Measurements from ENCODE around the gene FAM174C.

FAM174C gene

GRCh38 chr19:1275260-1275975, at the start of gene FAM174C:
Gene FAM174C (plus strand): TSS chr19:1275530. CDS start chr19:1275550, 20 bp downstream.
- DNase-seq (ENCODE audit: low spot score) = peak; percentile 98

DNA sequence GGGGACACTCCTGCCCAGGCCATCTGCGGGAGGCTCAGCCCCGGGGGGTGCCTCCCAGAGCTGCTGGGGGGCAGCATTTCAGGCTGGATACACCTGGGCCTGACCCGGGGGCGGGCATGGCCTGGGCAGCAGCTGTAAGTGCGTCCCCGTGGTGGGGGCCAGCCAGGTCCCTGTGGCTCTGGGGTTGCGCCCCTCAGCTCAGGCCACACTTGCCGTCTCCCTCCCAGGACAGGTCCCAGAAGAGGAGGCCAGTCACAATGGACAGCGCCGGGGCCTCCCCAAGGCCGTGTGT, 49.2 kb upstream of the FAM174C start:
- DNase-seq (ENCODE audit: low spot score) = no peak

DNA sequence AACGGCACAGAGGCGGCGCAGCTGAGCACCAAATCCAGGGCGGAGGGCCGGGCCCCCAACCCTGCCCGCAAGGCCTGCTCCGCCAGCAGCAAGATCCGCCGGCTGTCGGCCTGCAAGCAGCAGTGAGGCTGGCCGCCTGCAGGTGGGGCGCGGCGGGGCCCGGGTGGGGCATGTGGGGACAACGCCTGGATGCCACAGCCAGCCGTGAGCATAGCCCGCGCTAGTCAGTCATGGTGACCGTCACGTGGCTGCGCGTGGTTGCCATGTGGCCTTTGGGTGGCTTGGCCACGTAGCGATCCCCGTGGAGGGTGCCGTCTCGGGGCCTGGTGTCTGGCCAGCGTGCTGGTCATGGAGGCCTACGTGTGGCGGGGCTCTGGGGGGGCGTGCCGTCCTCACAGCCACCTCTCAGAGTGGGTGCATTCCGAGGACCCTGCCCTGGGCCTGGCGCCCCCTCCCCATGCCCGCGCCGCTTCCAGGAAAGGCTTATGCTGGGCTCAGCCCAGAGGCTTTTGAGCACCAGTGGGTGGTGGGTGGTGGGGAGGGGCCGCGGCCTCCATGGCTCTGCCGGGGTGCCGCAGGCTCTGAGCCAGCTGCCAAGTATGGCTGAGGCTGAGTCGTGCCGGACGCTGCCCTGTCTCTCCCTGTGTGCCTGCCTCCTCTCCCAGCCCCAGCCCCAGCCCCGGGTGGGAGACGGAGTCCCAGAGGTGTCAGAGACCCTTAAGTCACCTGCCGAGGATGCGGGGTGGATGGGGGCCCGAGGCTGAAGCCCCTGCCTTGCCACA, 48.6 kb upstream of the FAM174C start:
- DNase-seq (ENCODE audit: low spot score) = no peak

DNA sequence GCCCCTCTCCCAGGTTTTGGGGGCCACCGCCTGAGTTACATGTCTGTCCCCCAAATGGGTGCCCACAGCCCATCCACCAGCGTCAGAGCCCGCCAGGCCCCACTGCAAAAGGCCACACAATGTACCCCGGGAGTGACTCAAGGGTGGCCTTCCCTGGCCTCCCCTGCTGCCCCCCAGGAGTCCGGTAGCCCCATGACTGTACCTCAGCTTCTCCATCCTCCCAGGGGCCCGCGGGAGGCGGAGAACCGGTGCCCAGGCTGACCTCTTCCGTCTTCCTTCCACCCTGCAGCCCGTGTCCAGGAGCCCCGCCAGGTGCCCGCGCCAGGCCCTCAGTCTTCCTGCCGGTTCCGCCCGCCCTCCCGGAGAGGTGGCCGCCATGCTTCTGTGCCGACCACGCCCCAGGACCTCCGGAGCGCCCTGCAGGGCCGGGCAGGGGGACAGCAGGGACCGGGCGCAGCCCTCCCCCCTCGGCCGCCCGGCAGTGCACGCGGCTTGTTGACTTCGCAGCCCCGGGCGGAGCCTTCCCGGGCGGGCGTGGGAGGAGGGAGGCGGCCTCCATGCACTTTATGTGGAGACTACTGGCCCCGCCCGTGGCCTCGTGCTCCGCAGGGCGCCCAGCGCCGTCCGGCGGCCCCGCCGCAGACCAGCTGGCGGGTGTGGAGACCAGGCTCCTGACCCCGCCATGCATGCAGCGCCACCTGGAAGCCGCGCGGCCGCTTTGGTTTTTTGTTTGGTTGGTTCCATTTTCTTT, 47.9 kb upstream of the FAM174C start:
- no peak for DNase-seq (ENCODE audit: low spot score)

DNA sequence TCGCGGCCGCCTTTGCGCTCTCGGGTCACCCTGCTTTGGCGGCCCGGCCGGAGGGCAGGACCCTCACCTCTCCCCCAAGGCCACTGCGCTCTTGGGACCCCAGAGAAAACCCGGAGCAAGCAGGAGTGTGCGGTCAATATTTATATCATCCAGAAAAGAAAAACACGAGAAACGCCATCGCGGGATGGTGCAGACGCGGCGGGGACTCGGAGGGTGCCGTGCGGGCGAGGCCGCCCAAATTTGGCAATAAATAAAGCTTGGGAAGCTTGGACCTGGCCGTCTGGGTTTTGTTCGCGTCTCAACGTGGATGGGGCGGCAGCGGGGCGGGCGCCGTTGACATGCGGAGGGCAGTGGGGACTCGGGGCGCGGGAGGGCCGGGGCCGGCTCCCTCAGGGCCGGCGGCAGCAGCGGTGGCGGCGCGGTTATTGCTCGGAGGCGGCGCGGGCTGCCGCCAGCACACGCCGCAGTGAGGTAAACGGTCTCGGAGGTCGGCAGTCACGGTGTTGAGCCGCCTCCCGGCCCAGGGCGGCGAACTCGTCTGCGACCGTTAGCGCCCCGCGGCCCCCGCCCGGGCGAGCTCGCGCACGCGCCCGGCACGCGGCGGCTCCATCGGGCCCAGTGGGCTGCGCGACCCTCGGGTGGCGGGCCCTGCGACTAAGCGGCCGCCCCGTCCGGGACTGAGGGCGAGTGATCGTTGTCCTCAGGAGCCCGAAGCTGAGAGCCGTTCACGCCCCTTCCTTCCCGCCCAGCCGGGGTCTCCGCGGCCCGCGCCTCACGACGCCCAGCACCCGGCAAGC, 47.0 kb upstream of the FAM174C start:
- DNase-seq (ENCODE audit: low spot score) = no peak

DNA sequence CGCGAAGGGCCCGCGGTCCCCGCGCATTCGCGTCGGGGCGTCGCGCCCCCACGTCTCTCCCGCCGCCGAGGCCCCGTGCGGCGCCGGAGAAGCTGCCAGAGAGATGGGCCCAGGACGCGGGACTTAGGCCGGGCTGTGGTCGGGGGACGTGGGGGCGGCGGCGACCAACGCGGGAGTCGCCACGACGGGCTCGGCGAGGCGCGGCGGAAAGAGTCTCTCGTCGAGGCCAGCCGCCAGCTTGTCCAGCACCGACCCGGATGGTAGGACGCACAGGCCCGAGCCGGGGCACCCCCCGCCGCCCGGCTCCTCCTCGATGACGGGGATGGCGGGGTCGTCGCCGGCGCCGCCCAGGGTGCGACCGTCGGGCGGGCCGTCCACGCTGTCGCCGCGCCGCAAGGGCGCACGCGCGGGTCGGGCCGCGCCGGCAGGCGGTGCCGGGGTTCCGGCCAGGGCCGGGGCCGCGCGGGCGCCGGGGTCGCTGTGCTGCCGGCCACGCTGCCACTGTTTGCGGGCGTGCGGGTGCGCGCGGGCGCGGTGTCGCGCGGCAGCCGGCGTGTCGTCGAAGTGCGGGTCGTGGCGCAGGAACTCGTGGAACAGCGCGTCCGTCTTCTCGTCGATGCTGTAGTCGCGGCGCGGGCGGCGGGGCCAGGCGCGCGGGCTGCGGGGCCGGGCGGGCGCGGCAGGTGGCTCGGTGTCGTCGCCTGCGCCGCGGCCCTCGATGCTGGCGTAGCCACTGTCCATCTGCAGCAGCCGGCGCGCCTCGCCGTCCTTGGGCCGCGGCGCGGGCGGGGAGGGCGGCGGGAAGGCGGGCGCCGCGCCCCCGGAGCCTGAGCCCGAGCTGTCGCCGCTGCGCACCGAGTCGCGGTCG, 46.0 kb upstream of the FAM174C start:
- no peak for DNase-seq (ENCODE audit: low spot score)

- DNase-seq (ENCODE audit: low spot score) = no peak
These were observed 45.2 kb upstream of the FAM174C start for GRCh38 chr19:1229924-1230782.

DNA sequence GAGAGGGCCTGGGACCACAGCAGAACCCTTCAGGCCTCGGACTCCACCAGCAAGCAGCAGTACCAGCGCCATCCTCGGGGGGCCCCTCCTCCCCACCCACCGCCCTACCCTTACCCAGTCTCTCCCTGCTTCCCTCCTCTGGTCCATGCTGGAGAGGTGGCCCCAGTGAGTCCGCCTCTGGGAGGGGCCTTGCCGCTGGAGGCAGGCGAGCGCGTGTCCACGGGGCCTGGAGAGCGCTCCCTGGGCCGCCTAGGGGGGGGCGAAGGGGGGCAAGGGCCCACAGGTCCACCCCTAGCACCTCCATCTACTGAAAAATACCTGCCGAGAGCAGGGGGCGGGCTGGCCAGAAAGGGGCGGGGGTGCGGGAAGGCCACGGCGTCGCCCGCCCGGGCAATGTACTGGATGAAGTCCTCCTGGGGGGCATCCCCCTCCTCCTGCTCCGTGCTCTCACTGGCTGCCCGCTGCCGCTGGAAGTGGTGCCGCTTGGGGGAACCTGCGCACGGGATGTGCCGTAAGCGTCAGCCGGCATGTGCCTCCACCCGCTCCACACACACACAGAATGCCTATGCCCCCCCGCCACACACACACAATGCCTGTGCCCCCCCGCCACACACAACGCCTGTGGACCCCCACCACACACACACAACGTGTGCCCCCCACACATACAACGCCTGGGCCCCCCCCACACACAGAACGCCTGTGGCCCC, 44.4 kb upstream of the FAM174C start:
- no peak for DNase-seq (ENCODE audit: low spot score)

DNA sequence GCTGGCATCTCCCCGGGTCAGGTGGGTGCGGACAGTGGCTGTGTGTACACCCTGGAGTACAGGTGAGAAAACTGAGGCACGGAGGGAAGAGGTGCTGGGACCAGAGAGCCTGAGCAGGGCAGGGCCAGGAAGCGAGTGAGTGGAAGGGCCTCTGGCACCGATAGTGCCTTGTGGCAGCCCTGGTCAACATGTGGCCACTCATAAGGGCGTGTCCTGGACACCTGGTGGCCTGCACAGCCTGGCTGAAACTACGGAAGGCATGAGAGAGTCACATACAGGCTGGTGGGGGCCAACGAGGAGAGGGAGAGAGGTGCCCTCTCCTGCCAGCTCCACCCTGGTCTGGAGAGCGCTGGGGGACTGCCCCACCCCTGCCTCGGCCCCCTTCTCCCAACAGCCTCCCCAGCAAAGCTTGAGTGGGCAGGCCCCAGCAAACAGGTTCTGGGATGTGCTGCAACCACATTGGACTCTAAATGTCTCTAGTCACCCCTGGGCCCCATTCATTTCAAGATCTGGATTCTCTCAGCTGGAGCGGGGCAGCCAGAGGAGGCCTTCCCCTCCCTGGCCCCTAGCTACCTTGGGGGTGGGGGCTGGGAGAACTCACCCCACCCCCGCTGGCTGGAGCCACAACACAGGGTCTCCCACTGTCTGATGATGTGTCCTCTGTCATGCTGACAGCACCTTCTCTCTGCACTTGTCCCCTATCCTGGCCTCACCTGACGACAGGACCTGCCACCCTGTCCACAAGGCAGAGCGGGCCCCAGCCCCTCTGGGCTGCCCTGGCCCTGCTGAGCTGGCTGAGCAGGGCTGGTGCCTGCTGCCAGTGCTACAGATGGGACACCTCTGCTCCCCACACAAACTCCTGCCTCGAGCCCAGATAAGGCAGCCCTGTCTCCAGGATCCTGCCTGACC, 43.3 kb upstream of the FAM174C start:
- DNase-seq (ENCODE audit: low spot score) = no peak

DNA sequence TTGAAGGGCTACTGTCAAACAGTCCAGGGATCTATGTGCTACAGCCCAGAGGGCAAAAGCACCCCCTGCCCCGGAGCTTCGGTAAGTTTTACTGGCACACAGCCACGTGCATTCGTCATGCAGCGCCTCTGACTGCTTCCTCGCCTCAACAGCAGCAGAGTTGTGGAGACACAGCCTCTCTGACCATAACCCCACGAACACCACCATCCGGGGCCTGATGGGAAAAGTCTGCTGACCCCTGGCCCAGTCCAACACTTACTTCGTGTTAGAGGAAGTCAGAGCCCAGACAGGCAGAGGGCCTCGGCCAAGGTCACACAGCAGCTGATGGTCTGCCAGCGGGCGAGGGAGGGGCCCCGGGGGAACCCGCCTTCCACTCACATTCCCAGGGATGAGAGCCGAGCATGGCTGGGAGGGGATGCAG, 42.7 kb upstream of the FAM174C start:
- DNase-seq (ENCODE audit: low spot score) = no peak

DNA sequence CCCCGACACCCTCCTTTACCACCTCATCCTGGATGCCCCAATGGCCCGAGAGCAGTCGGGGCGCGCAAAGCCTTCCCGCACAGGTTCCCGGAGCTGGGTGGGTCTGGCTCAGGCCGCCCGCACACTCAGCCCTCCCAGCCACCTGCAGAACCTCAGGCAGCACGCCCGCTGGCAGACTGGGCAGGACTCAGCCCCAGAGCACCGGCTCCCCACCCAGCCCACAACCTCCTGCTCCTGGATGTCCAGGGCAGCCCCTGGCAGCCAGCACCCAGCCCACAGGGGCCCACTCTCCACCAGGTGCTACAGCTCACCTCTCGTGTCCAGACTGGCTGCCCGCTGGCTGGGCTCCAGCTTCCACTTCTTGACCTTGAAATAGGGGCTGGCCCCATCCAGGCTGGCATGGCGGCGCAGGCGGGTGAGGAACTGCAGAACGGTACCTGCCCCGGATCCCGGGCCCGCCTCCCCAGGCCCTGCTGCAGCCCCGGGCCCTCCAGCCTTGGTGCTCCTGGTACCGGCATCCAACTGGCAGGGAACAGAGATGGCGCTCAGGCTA, 42.1 kb upstream of the FAM174C start:
- DNase-seq (ENCODE audit: low spot score) = no peak

DNA sequence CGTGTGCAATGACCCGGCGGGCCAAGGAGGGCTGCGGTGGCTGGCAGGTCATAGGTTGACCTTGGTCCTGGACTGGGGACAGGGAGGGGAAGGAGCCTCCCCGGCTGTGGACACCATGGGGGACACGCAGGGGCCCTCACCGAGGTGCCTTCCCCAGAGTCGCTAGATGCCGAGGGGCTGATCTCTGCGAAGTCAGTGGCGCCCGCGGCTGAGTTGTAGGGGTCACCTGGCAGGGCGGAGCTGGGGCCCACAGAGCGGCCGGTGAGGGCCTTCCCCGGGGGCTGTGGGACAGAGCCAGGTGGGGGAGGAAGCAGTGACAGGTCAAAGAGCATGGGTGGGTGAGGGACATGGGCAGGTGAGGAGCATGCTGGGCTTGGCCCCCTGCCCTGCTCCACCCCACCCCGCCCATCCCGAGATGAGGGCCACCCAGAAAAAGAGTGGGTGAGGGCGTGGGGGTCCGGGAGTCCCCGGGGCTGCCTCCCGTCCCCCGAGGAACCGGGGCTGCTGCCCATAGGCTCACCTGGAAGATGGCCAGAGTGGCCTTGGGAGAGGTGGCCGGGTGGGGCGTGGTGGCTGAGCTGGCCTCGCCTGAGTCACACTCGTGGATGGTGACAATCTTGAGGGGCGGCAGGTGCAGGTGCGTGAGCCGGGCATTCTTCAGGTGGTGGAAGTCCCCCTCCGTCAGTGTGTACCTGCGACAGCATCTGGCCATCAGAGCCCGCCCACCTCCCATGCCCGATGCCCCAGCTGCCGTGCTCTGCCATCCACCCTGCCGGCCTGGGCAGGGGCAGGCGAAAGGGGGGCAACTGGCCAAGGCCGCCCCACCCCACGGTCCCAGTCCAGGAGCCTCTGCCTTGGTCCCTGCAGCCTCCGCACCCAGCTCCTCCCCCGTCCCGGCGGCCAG, 41.0 kb upstream of the FAM174C start:
- no peak for DNase-seq (ENCODE audit: low spot score)

DNA sequence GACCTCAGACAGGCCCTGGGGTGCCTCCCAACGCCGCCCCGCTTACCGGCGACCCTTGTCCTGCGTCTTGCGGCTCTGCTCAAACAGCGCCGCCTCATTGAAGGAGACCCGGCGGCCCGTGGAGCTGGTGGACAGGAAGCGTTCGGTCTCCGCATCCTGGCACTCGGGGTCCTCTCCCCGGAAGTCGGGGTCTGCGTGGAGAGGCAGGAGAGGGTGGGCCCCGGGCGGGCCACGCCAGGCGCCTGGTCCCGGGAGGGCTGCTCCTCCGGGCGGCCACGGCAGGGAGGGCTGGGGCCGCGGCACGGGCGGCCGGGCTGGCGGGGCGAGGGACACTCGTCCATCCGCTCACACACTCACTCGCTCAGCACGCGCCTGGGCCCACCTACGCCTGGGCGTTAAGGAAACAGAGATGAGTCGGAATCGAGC, 40.4 kb upstream of the FAM174C start:
- no peak for DNase-seq (ENCODE audit: low spot score)

DNA sequence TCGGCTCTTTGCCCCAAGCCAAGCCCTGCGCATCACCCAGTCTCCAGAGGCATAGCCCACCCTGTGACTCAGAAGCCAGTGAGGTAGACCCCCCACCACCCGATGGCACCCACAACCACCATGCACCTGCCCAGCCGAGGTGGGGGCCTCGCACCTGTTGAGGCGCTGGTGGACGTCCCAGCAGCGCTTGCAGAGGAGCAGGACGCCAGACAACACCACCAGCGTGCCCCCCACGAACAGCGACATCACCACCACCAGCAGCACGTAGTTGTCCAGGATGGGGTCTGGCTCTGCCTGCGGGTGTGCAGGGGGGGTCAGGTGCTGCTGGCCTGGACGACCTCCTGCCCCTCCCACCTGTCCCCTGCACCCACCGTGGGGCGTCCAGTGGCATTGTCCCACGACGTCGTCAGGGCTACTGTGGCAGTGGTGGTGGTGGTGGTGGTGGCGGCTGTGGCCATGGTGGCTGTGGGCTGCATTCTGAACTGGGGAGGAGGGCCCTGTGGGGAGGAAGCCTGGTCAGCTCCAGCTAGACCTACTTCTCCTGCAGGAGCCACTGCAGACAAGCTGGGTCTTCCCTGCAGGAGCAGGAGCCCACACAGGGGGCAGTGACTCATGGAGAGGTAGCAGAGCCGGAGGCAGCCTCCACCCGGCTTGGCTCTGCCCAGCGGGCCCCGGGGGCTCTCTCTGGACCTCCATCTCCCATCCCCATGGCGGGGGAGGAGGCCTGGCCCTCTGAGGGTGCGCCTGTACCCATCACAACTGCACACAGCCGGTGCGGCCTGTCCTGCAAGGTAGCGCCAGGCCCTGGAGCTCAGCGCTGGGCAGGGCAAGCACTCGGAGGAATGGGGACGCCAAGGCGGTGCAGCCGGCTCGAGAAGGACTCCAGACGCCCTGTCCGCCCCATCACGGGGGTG, 39.4 kb upstream of the FAM174C start:
- DNase-seq (ENCODE audit: low spot score) = no peak

DNA sequence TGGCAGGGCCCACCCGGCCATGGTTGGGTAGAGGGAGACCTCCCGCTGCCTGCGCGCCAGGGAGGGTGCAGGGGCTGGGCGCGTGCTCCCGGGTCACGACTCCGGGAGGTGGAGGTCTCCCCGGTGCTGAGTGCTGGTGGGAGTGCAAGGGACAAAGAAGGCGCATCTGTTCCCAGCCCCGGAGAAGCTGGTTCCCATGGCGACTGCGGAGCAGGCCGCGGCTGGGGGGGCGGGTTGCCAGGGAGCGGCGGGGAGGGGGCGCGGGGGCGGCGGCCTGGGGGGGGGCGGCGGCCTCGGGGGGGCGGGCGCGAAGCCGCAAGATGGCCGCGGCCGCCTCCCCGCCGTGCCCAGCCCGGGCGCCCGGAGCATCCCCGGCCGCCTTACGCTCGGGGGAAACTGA, 38.8 kb upstream of the FAM174C start:
- DNase-seq (ENCODE audit: low spot score) = no peak

Measured in Ammon's horn (tissue), 1 donor.